GM21360 (cell line): ENCODE measurements around the gene HPSE2.

ENCODE experiments used
- ATAC-seq: cut with Tn5 transposase; IDR thresholded peaks from one replicate; pipeline ENCODE4 v1.9.1; 2021; ENCODE audit warnings: mild to moderate bottlenecking, moderate library complexity; ENCODE audit not compliant: unreplicated experiment

The HPSE2 gene

DNA sequence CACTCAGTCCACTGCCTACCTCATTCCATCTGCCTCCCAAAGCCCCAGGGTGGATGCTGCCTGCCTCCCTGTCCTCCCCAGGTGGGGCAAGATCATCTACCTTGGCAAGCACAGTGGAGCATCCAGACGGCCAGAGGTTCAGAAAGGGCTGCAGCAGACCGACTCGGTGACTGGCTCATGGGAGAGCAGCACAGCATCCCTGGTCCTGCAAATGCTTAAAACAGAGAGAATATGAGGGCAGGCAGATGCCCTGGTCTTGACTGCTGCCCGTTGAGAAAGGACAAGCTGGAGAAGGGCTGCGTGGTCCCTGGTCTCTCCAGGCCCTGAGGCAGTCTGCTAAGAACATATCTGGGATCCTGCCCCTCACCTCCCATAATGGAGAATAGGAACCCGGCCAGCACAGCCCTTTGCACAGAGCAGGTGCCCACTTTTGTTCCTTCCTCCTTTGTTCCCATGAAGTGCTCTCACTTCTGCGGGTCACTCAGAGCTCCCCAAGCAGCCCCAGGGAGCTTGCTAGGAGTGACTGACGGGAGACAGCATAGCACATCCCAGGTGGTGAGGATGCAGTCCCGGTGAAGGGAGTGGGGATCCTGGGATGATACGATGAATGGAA is 790.3 kb downstream of the HPSE2 start:
- no peak for ATAC-seq

DNA sequence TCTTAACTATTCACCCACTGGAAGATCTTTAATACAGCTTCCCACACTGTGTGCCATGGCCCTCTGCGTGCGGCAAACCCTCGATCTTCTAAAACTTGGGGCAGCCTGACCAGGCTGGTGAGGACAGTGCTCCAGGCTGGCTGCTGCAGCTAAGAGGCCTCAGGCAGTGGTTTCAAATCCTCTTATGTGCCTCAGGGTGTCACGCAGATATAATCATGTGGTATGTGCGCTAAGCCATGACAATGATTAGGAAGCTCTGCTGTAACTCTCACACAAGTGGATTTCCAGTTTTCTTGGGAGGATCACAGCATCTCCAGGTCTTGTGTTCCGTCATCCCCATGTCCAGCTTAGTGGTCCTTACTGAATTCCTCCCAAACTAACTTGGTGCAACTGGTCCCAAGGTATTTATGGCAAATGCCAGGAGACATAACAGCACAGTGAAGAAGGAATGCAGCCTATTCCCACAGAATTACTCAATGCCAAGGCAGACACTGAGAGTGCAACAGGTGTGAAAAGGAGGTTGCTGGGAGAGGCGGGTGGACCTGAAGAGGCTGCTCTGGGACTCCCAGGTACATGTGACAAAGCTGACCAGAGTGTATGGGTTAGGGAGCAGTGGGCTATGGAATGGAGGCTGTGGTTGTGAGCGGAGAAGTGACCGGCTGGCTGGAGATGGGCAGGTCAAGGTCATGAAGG is 791.2 kb downstream of the HPSE2 start:
- ATAC-seq, result no peak

DNA sequence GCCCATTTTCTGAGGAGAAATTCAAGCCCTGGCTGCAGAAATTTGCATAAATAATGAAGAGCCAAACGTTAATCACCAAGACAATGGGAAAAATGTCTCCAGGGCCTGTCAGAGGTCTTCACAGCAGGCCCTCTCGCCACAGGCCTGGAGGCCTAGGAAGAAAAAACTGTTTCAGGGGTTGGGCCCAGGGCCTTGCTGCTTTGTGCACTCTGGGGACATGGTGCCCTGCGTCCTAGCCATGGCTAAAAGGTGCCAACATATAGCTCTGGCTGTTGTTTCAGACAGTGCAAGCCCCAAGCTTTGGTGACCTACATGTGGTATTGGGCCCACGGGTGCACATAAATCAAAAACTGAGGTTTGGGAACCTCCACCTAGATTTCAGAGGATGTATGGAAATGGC is 796.9 kb downstream of the HPSE2 start:
- ATAC-seq, result no peak

GRCh38 chr10:98436704-98437103 is 798.9 kb downstream of the HPSE2 start:
- no peak for ATAC-seq

- ATAC-seq, result no peak
These were observed 800.5 kb downstream of the HPSE2 start for GRCh38 chr10:98435178-98435577.

GRCh38 chr10:98433881-98434732 is 801.5 kb downstream of the HPSE2 start:
- no peak for ATAC-seq

DNA sequence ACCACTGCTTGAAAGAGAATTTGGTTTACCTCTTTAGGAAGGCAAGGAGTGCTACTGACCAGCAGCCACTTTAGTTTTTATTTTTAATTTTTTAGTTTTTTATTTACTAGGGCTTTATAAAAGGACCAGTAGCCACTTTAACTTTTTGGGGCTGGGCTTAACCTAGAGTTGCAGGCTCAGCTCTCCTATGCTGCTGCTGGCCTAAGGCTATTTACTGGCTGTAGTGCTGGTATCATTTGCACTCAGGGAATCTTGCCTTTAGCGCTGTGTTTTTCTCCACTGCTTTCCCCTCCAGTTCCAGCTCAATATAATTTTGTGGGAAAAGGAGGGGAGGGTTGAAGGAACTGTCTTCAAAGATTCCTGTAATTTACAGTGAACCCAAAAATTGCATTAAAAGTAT is 802.3 kb downstream of the HPSE2 start:
- no peak for ATAC-seq

- no peak for ATAC-seq
These were observed 803.3 kb downstream of the HPSE2 start for GRCh38 chr10:98432330-98432729.

- no peak for ATAC-seq
These were observed 804.6 kb downstream of the HPSE2 start for GRCh38 chr10:98431016-98431415.

DNA sequence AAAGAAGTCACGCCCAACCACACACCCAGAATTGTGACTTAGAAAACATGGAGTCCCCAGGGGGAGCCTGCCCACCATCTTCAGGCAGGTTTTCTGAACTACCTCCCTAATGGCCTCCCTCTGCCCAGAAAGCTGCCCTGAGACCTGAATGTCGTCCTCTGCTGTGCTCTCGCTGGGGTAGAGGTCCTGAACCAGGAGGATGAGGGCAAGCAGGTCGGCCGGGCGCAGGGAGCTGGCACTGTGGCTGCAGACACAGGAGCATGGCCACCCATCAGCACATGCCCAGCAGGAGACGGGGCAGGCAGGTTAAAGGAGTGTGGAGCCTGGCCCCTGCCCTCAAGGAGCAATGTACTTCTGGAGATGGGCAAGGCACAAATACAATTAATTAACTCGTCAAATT is 805.2 kb downstream of the HPSE2 start:
- no peak for ATAC-seq

DNA sequence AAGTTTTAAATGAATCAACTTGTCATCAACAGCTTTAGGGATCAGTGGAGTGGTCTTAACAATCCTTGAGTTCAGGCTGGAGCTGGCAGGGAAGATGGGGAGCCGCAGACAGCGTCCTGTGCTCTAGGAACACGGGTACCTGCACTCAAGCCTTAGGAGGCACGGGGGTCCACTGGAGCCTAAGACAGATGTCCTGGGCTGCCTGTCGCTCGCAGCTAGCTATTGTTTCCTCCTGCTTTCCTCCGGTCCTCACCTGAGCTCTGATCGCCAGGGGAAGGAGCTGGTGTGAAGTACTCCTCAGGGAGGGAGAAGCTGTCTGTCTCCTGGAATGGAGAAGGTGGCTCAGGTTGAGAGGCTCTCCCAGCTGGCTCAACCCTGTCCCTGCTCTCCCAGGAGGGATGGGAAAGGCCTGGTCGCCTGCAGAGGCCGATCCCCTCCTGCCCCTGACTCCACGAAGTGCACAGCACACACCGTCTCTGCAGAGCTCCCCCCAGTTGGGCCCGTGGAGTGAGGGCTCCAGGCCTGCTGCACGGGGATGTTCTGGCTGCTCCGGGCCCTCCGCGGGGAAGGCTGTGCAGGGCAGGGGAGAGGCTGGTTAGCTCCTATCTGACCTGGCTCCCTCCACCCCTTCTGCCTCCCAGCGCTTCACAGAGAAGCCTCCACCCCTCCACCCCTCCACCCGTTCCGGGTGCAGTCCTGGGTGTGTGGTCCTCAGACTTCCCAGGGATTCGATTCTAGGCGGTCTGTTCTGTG is 806.2 kb downstream of the HPSE2 start:
- no peak for ATAC-seq

GRCh38 chr10:98427011-98427515 is 808.6 kb downstream of the HPSE2 start:
- ATAC-seq, result no peak

- peak; percentile 43 for ATAC-seq
These were observed 809.9 kb downstream of the HPSE2 start for GRCh38 chr10:98425511-98426352.

GRCh38 chr10:98424295-98425254 is 811.1 kb downstream of the HPSE2 start:
- no peak for ATAC-seq

DNA sequence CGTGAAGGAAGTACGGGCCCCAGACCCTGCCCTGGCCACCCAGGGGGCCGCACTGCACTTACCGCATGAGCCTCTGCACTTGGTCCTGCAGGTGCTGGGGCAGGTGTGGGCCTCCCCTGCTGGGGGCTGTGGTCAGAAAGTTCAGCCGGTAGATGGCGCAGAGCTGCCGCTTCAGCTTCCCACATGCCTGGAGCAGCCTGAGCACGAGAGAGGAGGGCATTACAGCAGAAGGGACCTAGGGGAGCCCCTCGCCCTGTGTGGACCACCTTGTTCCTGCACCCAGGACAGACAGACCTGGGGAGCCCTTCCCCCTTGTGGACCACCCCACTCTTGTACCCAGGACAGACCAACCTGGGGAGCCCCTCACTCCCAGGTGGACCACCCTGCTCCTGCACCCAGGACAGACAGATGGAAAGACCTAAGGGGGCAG is 811.9 kb downstream of the HPSE2 start:
- ATAC-seq, result no peak

DNA sequence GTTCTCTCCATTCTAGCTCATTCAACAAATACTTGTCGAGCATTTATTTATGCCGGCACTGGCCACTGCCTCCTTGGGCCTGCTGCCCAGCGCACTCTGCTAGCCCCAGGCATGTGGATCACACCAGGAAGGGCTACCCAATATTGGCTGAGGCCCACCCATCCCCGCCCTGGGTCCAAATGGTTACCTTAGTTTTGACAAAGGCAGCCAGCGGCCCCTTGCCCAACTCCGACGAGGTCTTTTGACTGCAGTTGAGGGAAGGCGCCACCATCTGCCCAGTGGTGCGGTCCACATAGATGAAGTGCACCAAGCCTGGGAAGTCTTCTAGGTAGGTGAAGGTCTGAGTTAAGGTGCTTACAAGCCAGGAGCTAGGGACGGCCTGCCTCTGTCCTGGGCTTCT is 813.5 kb downstream of the HPSE2 start:
- ATAC-seq, result no peak

- no peak for ATAC-seq
These were observed 814.9 kb downstream of the HPSE2 start for GRCh38 chr10:98420786-98421185.

DNA sequence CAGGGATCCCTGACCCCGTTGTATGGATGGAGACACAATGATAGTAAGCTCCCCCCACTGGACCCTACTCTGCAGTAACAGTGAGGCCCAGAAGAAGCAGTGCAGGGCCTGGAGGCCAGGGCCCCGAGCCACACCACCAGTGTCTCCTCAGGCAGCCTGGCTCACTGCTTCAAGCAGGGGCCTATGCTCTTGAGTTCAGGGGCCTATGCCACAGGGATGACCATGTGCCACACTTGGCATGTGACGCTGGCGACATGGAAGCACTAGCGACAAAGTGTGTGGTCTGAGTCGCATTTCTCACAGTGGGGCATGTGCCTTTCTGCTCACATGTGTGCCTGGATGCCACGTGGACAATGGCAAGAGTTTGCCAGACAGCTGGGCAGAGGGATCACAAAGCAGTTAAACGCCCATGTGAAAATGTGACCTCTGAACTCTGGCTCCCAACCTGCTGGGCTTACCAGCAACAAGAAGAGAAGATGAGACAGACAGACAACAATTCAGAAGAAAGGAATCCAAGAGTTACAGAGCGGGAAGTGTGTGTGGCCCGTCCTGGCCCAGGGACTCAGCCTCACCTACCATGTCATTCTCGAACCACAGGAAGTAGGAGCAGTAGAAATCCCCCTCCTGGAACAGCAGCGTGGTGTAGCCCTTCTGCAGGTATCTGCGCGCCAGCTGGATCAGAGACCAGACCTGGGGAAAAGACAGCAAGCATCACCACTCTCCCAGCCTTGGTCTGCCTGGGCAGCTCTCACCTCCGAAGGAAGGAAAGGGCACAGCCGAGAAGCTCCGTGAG is 816.0 kb downstream of the HPSE2 start:
- no peak for ATAC-seq
